Measurements from ENCODE around the gene DDX10.

The DDX10 gene

DNA sequence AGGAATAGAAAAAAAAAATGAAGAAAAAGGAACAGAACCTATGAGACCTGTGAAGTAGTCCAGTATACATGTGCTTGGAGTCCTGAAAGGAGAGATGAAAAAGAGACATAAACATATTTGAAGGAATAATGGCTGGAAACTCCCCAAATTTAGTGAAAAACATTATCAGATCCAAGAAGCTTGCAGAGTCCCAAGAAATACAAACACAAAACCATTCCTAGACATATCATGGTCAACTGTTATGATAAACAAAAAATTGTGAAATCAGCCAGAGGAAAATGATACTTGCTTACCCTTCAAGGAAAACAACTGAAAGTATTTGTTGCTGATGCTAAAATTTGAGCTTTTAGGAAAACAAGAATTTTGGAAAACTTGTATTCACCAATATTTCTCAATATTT, 250.1 kb downstream of the DDX10 start:
- no peak for DNase-seq

DNA sequence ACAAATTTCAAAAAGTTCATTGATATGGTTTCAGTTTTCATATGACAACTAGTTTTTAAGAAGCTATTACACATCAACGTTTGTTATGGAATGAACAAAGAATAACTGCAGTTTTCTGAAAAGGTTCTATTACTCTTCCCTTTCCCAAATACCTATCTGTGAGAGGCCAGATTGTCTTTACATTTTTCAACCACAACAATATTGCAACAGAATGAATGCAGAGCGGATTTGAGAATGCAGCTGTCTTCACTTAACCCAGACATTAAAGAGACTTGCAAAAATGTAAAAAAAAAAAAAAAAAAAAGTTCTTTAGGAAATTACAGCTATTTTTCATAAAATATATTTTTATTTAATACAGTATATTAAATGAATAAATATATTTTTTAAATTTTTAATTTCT, 250.8 kb downstream of the DDX10 start:
- DNase-seq: no peak

DNA sequence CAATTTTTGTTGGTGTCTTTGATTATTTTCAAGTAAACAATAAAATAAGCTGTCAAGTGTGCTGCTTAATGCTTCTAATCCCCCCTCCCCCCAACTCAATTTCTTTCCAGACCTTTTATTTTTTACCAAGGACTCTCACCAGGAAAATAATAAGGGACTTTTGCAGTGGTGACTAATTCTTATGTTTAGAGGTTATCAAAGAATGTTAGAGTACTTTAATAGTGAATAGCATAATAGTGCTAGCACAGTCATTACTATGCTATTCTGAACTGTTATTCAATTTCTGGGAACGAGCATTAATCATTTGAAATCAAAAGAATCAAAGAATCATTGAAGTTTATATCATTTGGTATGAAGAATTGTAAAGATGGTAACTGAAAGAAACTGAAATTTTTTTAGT, 251.4 kb downstream of the DDX10 start:
- peak; percentile 46 for DNase-seq

DNA sequence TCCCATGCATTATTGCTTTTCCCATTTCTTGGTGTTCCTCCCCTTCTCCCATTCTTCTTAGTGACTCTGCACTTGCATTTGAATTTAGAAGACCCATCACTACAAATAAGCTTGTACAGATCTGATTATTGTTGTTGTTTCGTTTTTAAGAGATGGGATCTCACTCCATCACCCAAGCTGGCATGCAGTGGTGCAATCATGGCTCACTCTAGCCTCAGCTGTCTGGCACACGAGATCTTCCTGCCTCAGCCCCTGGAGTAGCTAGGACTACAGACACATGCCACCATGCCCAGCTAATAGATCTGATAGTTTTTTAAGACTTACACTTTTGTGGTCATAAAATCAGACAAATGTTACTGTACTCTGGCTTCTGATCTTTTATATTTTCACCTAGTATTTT, 252.1 kb downstream of the DDX10 start:
- DNase-seq: peak; percentile 34

DNA sequence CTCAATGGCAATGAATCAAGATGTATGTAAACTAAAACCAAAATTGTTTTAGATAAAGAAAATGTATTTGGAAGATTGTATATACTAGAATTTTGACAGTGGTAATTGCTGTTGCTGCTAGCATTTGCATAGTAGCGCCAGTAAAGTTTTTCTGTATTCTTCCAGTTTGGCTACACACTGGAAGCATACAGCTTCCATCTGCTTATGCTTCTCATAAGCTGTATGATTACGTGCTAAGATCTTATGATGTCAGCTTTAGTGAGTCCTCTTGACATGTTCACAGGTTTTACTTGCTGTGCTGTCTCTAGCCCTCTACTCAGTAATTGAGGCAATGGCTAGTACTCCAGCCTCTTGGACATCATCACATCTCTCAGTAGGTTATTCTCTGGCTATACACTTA, 256.3 kb downstream of the DDX10 start:
- no peak for DNase-seq

DNA sequence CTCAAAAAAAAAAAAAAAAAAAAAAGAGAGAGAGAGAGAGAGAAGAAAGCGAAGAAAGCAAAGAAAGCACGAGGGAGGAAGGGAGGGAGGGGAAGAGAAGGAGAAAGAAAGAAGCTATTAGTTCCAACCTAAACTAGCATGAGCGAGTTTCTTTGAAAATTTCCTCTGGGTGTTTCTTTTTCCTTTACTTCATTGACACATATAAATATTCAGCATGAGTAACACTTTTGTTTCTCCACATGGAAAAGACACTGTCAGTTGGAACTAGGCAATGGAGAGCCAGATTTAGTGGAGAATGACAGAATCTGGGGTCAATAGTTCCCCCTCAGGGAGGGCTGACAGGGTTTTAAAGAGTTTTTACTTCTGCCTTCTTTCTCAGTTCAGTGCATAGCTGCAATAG, 257.4 kb downstream of the DDX10 start:
- DNase-seq: no peak

DNA sequence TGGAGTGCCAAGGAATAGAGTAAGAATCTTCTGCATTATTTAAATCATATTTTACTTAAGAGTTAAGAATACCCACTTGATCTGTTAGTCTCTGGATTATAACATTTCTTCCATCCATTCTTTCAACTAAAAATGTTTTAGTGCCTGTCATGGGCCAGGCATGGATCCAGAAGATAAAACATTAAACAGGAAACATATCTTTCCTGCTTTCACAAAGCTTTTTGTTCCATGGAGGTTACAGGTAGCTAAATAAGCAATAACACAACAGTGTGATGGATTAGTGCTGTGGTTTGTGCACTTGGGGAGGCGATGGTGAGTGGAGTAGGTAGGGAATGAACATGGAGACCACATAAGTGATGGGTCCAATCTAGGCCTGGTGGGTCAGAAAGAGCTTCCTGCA, 258.5 kb downstream of the DDX10 start:
- DNase-seq: no peak

DNA sequence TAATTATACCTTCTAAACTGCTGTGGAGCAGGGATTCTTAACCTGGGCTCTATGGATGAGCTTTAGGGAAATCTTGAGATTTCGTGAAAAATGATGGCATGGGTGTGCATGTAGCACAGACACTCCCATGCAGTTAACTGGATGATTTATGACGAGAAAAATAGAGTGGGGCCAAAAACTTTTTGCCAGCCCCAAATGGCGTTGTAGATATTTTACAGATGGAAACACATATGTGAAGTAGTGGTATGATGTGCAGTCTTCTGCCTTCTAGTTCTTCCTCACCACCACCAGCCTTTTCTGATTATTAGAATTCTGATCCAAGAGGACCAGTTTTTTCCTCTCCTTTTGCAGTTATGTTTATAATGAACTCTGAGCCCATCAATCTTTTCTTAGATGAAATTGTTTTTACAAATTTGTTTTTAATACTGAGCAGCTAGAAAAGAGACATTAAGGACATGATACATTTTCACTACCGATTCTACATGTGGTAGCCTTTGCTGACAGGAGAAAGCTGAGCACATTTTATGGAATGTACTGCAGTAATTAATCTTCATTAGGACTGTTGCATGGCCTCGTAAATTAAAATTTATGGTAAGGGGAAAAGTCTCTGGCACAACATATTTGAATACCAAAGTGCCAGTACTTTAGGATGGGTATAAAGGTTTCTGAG, 261.4 kb downstream of the DDX10 start:
- DNase-seq: no peak

DNA sequence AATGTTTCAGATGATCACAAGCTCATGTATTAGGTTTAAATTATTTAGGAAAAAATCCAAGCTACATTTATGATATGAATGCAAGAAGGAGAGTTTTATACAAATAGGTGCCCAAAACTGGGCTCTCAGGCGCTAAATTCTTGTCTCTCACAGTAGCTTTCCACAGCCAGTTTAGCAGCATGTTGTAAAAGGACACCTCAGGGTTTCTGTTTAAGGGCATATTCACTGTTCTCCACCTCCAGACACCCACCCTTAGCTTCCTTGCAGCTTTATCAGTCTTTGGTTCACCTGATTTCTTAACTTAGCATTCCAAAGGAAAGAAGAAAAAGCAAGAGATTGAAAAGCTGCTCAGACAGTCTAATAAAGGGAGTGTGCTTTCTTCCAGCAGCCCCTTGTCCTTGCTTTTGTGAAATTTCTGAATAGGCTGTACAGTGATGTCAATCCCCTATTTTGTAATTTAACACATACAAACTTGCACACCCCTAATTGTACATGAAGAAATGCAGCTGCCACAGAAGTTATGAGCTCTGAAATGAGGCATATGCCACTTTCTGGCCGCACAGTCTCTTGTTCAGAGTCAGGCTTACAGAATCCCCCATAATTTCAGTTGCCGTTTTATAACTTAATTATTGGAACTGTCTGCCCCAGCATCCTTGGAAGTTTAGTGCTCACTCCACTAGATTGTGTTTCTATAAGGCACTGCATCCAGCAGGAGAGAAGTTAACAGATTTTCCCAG, 262.1 kb downstream of the DDX10 start:
- no peak for DNase-seq

DNA sequence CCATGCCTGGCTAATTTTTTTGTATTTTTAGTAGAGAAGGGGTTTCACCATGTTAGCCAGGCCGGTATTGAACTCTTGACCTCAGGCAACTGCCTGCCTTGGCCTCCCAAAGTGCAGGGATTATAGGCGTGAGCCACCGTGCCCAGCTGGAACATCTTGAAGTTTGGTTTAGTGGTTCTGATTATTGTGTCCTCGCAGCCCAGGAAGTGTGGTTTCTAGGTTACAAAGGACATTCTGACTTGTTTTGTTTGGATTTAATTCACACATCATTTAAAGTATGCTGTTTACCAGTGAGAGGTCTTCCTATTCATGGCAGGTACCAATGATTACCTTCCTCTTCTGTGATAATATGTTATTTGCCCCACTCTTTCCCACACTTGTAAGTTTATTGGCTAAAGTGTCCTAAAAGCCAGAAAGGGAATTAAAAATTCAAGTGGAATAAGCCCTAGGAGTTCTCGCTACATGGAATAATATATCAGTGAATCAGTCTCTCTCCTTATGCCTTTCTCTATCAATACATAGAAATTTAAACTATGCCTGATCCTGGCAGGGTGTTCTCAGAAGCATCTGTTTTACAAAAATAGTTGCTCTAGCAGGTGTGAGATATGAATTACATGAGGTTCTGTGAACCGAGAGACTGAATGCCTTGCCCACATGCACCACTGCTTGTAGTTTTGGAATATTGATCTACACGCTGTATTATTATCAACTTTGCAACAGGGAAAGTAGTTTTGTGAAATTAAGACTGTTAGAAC, 263.1 kb downstream of the DDX10 start:
- DNase-seq: no peak

DNA sequence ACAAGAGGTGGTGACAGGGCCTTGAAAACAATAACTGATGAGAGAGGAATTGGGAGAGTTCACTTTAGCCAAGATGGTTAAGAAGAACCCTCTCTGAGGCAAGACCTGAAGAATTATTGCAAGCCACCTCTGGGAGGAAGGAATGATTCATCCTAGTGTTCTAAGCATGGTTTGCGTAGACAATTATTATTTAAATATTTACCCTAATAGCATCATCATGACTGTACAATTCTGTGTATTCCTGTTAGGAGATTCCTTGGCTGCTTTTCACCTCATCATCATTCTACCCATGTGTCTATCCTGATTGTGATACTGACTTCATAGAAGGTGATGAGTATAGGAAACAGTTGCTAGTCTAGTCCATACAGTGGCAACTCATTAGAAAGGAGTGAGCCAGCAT, 264.4 kb downstream of the DDX10 start:
- peak; percentile 93 for DNase-seq

DNA sequence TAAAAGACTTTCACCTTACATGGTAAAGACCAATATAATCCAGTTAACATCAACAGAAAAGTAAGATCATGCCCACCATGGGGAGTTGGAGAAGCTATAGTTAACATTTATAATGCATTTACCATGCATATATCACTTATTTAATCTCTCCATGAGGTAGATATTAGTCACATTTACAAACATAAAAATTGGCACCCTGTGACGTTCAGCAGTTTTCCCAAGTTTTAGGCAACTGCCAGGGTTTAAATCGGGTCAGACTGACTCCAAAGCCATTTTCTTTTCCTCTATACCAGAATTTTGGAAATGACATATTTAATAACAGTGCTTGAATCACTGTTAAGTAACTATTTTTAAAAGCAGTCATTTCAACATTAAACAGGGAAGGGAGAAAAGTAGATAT, 266.3 kb downstream of the DDX10 start:
- DNase-seq: peak; percentile 28

DNA sequence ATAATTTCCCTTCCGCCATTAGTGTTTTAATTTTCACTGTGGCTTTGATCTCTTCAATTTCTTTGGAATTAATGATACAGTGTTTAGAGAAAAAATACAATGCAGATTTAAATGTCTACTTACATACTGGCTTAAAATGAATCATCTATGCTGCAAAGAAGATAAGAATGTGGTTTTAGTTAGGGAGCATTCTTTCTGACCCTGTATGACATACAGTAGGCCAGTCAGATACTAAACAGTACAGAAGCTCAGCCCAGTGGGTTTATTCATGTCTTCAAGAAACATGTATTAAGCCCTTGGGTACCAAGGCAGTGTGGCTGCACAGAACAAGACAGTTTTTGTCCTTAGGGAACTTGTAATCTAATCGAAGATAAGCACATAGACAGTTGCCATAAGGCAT, 268.8 kb downstream of the DDX10 start:
- DNase-seq: peak; percentile 61

DNA sequence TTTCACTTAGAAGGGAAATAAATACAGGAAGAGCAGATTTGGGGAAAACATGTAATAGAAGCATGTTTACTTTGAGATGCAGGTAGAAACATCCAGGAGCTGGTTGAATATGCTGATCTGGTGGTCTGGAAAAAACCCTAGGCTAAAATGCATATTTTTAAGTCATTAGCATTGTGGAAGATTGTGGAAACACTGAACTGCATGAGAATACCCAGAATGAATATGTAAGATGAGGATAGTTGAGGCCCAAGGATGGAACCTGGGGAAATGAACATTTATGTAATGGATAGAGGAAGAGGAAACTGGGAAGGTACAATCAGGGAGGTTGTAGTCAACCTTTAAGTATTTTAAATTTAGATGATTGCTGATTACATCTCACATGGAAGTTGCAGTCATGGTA, 269.4 kb downstream of the DDX10 start:
- DNase-seq: no peak

DNA sequence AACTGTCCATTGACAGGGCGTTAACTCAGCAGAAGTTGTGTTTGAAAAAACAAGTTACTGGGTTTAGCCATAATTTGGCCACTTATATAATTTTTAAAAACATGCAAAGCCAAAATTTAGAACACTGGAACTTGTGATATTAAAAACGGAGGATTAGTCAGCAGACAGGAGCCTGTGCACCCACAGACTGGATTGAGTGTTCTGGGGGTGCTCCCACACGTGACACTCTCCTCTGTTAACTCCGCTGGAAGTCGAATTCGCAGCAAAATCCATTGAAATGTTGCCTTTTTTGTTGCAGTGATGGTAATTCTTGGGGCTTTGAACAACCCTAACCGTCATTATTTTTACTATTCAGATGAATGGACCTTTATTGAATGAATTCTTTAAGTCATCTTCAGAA, 269.8 kb downstream of the DDX10 start:
- DNase-seq: no peak

DNA sequence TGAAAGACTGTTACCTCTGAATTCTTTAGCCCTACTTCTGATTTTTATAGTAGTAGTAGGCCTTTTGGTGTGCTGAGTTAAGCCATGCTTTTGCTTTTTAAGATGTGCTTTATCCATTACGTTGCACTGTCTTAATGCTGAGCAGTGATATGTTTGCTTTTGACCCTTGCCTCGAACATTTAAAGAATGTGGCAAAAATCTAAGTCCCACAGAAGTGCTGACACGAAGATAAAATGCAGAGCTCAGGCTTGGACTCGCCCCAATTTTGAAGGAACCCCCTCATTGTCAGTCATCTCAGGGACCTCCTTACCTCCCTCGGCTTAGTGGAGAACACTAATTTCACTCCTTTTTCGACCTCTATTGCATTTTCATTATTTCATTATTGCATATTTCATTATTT, 272.9 kb downstream of the DDX10 start:
- DNase-seq: no peak

DNA sequence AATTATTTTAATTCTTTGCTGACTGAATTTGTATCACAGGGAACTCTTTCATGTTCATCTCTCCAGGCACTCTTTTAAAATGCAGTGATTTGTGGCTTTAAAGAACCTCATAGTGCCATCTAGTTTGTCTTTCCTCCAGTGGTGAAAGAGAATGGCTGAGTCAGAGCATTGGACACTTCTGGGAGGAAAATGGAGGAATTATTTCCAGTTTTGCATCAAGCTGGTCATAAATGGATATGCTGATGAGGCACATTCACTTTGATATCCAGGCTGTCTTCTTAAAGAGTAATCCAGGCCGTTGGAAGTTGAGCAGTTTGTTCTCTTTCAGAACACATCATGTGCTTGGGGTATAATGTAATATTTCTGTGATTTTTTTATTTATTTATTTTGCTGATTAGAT, 273.7 kb downstream of the DDX10 start:
- no peak for DNase-seq

DNA sequence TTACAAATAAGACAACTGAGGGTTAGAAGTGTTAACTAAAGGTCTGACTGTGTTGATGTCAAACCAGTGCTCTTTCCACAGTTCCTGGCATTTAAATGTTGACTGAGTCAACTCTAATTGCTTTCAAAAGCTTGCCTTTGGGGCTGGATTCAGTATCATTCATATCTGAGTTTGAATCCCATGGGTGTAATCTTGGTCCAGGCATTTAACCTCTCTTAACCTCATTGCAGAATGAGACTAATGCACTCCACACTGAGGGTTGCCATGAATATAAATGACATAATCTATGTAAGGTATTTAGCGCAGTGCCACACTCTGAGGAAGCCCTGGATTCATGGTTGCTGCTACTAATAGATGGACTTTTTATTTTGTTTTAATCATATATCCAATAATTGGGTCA, 274.3 kb downstream of the DDX10 start:
- no peak for DNase-seq

DNA sequence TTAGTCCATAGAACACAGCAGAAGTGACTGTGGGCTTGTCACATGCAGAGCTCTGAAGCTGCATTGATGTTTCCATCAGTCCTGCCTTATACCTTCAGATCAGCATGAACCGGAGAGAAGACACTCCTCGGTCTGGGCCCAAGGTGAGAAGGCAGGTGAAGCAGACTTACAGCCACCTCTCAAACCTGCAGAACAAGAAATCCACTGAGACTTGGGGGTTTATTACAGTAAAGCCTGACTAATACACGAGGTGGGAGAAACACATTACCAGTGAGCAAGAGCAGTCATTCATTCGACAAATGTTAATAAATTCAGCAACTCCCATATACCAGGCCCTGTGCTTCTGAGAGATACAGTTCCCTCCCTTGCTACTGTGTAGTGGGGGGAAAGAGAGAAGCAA, 279.0 kb downstream of the DDX10 start:
- DNase-seq: no peak

DNA sequence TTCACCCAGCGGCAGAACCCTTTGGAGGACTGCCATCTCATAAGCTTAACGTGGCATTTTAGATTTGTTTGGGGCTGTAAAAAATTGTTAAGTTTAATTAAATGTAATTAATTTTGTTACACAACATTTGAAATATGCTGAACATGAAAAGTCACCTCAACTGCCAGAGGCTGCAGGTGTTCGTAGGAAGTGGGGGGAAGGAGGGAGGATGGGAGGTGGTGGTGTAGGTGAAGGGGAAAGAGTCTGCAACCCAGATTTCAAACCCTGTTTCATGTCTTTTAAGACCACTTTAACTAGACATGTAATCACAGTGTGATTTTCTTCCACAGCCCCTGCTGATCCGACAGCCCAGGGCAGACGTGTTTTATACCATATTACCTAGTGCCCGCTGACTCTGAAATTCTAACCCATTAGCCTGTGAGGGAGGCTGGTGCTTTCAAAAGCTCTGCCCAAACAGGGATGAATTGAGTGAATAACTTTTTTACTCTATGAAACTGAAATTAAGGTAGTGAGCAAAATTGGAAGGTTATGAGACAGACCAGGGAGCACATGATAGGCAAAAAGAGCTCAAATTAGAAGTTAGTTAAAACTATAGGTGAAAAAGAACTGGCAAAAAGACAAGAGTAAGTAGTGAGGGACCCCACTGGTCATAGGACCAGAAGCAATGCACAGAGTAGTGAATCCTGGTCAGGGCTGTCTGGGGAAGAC, 279.8 kb downstream of the DDX10 start:
- no peak for DNase-seq

DNA sequence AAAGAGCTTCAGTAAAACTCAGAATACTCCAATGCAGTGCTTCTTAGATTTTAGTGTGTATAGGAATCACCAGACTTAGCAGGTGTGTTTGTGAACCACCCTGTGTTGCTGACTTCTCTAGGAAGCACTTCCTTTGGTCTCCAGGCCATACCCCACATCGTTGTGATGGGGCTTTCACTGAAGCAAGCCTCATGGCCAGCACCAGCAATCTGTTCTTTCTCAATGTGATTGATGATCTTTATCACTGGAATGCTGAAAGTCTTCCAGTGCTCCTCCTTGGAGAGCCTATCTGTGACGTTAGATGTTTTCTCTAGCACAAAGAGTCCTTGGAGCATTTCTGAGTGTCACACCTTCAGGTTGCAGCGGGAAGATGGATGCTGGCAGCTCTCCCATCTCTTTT, 280.5 kb downstream of the DDX10 start:
- no peak for DNase-seq

DNA sequence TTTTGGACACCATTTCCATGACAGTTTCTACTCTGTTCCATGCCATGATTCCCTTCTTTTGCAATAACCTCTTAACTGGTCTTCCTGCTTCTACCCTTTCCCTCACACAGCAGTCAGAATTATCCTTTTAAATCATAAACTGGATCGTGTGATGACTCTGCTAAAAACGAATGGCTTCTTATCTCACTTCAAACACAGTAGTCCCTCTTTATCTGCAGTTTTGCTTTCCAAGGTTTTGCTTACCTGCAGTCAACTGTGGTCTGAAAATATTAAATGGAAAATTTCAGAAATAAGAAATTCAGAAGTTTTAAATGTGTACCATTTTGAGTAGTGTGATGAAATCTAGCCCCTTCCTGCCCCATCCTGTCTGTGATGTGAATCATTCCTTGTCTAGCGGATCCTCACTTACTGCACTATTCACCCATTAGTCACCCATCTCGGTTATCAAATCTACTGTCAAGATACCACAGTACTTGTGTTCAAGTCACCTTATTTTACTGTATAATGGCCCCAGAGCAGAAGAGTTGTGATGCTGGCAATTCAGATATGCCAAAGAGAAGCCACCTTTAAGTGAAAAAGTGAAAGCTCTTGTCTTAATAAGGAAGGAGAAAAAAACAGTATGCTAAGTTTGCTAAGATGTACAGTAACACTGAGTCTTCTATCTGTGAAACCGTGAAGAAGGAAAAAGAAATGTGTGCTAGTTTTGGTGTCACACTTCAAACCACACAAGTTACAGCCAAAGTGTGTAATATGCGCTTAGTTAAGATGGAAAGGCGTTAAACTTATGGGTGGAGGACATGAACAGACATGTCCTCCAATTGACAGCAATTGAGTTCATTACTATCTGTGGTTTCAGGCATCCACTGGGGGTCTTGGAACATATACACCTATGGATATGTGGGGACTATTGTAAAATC, 283.0 kb downstream of the DDX10 start:
- peak; percentile 78 for DNase-seq

Measured in EL (cell line).